BJ (cell line): Measurements from ENCODE around the gene SULT1E1. TPM values are rescaled to one million over a fixed set of nuclear protein-coding genes. Genes with fewer than 3 reads are reported as not detected.

Experiments used
- CTCF ChIA-PET: fragments of 350-600 bp; formaldehyde crosslinking; extraction: SDS; loops from one replicate; lab custom pipeline; 2021; ENCODE audit warnings: antibody characterized with exemption, inconsistent platforms; lab: Yijun Ruan, JAX
- POLR2A ChIA-PET: fragments of 300-600 bp; sonication (Branson Sonifier 250); formaldehyde crosslinking; extraction: SDS; loops from one replicate; lab custom pipeline; 2021; ENCODE audit warnings: antibody characterized with exemption; lab: Charles Lee
- DNase-seq: peaks from one replicate; pipeline ENCODE4 v3.0.0-alpha.2; 2011; ENCODE audit warnings: low read depth
- H3K27me3 ChIP-seq: 2 replicates; pipeline ENCODE4 v1.6.0; 2011; ENCODE audit warnings: low read length; ENCODE audit not compliant: control insufficient read depth, insufficient read depth
- H3K36me3 ChIP-seq: 2 replicates; pipeline ENCODE4 v1.5.1; 2011; ENCODE audit warnings: low read length; ENCODE audit not compliant: control insufficient read depth, insufficient read depth
- H3K4me3 ChIP-seq: 2 replicates; pipeline ENCODE4 v1.5.1; 2011; ENCODE audit warnings: low read depth, mild to moderate bottlenecking, control low read depth, low read length
- CTCF ChIP-seq: IDR thresholded peaks from 2 replicates; pipeline ENCODE4 v1.5.1; 2011; ENCODE audit warnings: low read depth, mild to moderate bottlenecking, control low read depth, inconsistent platforms, low read length, moderate library complexity; ENCODE audit not compliant: insufficient read depth
- polyA minus RNA-seq: library from RNA; depleted of rRNA, polyadenylated mRNA; stranded (reverse); fragments of >200 nt; gene quantifications from 2 replicates; pipeline ENCODE4 v1.2.3, GENCODE V29; 2011; rRNA and poly(A)+ RNA removed
- polyA plus RNA-seq: library from polyadenylated mRNA; depleted of rRNA; stranded (reverse); fragments of >200 nt; gene quantifications from 2 replicates; pipeline ENCODE4 v1.2.3, GENCODE V29; 2011; rRNA removed

Gene SULT1E1
- not detected in 2 replicates for polyA plus RNA-seq
- polyA minus RNA-seq, result not detected in 2 replicates

GRCh38 chr4:69860052-69860451, at the start of gene SULT1E1:
Gene SULT1E1 (minus strand): TSS chr4:69860145. CDS start chr4:69857644, 2,501 bp downstream.
- DNase-seq, result no peak
- Histone ChIP-seq H3K4me3 (no peak within 1 kb of the TSS), H3K27me3 (no peaks in the 10 kb centered on the region), H3K36me3 (no peaks in the 10 kb centered on the region)
- no peak for TF ChIP-seq CTCF
- ChIA-PET CTCF (no interaction called here), POLR2A (no interaction called here)

GRCh38 chr4:69909195-69909594, 49.2 kb upstream of the SULT1E1 start:
- DNase-seq, result no peak
- TF ChIP-seq CTCF, result no peak
- ChIA-PET CTCF (no interaction called here), POLR2A (no interaction called here)
- Histone ChIP-seq H3K4me3 (no peak overlapping the region), H3K27me3 (no peaks in the 10 kb centered on the region), H3K36me3 (no peaks in the 10 kb centered on the region)

GRCh38 chr4:69907151-69907550, 47.2 kb upstream of the SULT1E1 start:
- no peak for TF ChIP-seq CTCF
- Histone ChIP-seq H3K27me3 (no peaks in the 10 kb centered on the region), H3K36me3 (no peaks in the 10 kb centered on the region), H3K4me3 (no peak overlapping the region)
- DNase-seq, result no peak
- POLR2A ChIA-PET, result no interaction called here
- CTCF ChIA-PET, result no interaction called here

- ChIA-PET CTCF (no interaction called here), POLR2A (no interaction called here)
- H3K36me3 ChIP-seq, result no peaks in the 10 kb centered on the region
- TF ChIP-seq CTCF, result 0 out of 2 replicates have a peak, but pooled peaks have one; percentile 10
- H3K4me3 ChIP-seq, result no peak overlapping the region
- no peaks in the 10 kb centered on the region for H3K27me3 ChIP-seq
- no peak for DNase-seq
Measured at GRCh38 chr4:69896530-69897116, 36.7 kb upstream of the SULT1E1 start.

GRCh38 chr4:69894721-69895120, 34.8 kb upstream of the SULT1E1 start:
- no peak for TF ChIP-seq CTCF
- H3K4me3 ChIP-seq, result no peak overlapping the region
- CTCF ChIA-PET, result interaction anchor here (1.7 kb wide), 1 partner anchor 8 kb away, joined by 4 read pairs; no protein-coding TSS in a partner anchor
- DNase-seq, result no peak
- POLR2A ChIA-PET, result no interaction called here
- no peaks in the 10 kb centered on the region for H3K36me3 ChIP-seq
- no peaks in the 10 kb centered on the region for H3K27me3 ChIP-seq
